22Rv1 (cell line): Measurements from ENCODE around the gene MGAT4C.

Experiments used
- CTCF ChIP-seq: fragments of 450-650 bp; IDR thresholded peaks from 2 replicates; pipeline ENCODE4 v1.5.1; 2017; ENCODE audit warnings: mild to moderate bottlenecking
- ZFX ChIP-seq: fragments of 450-650 bp; IDR thresholded peaks from 2 replicates; pipeline ENCODE4 v1.6.1; 2017; ENCODE audit warnings: antibody characterized with exemption, borderline replicate concordance

- TF ChIP-seq CTCF (no peak), ZFX (no peak)
Measured at GRCh38 chr12:86234316-86234855, 21.8 kb downstream of the MGAT4C start.
